ENCODE measurements around the gene SV2B. TPM values are rescaled to one million over a fixed set of nuclear protein-coding genes. Genes with fewer than 3 reads are reported as not detected.
A peak's percentile ranks its signal among the peaks of the same experiment; 100 is the strongest.

The SV2B gene
- total RNA-seq, 2 donors from 2014 or later = 0.17 to 1.1 TPM

DNA sequence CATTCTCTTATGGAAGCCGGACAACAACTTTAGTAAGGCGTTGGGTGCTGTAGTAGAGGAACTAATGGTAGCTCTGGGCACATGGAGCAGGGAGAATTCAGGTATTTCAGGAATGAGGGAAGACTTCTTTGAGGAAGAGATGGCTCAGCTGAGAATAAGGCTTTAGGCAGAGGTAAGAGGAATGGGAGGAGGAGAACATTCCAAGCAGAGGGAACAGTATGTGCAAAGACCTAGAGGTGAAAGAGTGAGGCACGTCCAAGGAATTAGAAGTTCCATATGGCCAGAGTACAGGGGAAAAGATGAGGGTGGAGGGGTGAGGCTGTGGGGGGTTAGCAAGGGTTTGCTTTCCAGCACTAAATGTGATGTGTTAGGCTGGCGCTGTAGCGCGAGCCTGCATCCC, 1.6 kb upstream of the SV2B start:
- Histone ChIP-seq H3K9ac (ENCODE audit: low read depth in 2 of 2, low read length in 2 of 2) (no peak overlapping the region), H3K27ac (no peak overlapping the region), H3K36me3 (no peaks in the 10 kb centered on the region), H3K9me3 (no peaks in the 10 kb centered on the region), H3K4me1 (peaks cover 9% of the 10 kb centered on the region), H3K4me3 (no peak overlapping the region), H3K27me3 (peaks cover 40% of the 10 kb centered on the region)
- no peak for TF ChIP-seq CTCF (IDR thresholded peaks at IDR 0.05)
- intact Hi-C loops (cut with DNase I) = no loop called here
- no peak for DNase-seq

DNA sequence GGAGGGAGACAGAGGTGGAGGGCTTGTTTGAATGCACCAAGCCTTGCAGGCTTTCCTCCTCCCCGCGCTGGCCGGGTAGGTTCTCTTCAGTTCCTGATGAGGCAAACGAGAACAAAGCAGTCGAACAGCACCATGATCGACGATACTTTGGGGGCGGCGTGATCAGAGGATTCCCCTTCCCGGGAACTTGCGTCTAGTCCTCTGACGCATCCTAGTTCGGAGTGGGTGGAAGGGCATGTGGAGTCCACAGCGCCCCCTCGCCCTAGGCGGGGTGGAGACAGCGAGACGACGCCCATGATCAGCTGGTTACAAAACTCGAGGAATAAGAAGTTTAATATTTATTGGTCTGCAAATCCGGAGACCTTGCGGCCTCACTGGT, 452 bp upstream of the SV2B start:
- Histone ChIP-seq H3K4me1 (peaks cover 9% of the 10 kb centered on the region), H3K9me3 (no peaks in the 10 kb centered on the region), H3K27ac (no peak overlapping the region), H3K27me3 (peaks cover 40% of the 10 kb centered on the region), H3K36me3 (no peaks in the 10 kb centered on the region), H3K9ac (ENCODE audit: low read depth in 2 of 2, low read length in 2 of 2) (no peak overlapping the region), H3K4me3 (peak overlapping the region; percentile 28)
- TF ChIP-seq CTCF (IDR thresholded peaks at IDR 0.05) = no peak
- intact Hi-C loops (cut with DNase I) = no loop called here
- DNase-seq = no peak

DNA sequence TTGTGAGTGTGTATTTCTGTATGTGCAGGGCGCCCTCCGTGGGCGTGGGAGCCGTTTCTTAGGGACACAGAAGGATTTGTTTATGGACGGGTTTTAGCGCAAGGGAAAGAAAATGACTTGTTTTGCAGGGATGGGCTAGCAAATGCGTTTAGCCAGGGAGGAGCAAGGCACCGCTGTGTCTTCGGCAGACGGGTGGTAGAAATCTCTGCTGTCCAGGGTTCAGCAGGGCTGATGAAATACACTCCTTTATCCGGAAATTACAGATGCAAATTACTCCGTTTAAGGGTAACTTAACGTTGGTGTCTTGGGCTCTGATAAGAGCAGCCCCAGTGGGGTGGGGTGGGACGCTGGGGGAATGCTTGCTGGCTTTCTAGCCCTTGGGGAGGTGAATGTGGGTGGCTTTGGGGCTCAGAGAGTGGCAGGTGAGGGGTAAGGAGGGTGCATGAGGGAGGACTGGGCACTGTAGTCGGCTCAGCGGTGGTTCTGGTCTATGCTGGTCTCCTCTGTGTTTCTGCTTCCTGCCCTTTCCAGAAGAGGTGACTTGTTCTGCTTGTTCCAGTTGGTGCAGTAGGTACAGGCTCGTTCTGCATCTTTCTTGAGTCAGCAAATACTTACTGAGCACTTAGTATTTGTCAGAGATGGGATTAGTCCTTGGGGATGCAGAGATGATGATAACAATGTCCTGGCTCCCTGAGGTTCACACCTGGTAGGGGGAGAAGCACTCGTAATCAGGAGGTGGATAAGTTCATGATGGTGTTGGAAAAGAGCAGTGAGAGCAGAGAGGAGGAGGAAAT, 954 bp downstream of the SV2B start:
- no peak for DNase-seq
- Histone ChIP-seq H3K4me3 (peak overlapping the region; percentile 28), H3K9ac (ENCODE audit: low read depth in 2 of 2, low read length in 2 of 2) (no peak overlapping the region), H3K27ac (no peak overlapping the region), H3K9me3 (no peaks in the 10 kb centered on the region), H3K4me1 (peaks cover 9% of the 10 kb centered on the region), H3K27me3 (peaks cover 40% of the 10 kb centered on the region), H3K36me3 (no peaks in the 10 kb centered on the region)
- no peak for TF ChIP-seq CTCF (IDR thresholded peaks at IDR 0.05)
- intact Hi-C loops (cut with DNase I) = no loop called here

GRCh38 chr15:91101608-91101920, 1.5 kb downstream of the SV2B start:
- no peak overlapping the region for H3K9ac ChIP-seq (ENCODE audit: low read depth in 2 of 2, low read length in 2 of 2)
- H3K4me1 ChIP-seq = peaks cover 9% of the 10 kb centered on the region
- H3K27ac ChIP-seq = no peak overlapping the region
- no peaks in the 10 kb centered on the region for H3K36me3 ChIP-seq
- TF ChIP-seq CTCF (IDR thresholded peaks at IDR 0.05) = no peak
- peaks cover 40% of the 10 kb centered on the region for H3K27me3 ChIP-seq
- no peak overlapping the region for H3K4me3 ChIP-seq
- intact Hi-C loops (cut with DNase I) = no loop called here
- H3K9me3 ChIP-seq = no peaks in the 10 kb centered on the region
- DNase-seq = no peak

DNA sequence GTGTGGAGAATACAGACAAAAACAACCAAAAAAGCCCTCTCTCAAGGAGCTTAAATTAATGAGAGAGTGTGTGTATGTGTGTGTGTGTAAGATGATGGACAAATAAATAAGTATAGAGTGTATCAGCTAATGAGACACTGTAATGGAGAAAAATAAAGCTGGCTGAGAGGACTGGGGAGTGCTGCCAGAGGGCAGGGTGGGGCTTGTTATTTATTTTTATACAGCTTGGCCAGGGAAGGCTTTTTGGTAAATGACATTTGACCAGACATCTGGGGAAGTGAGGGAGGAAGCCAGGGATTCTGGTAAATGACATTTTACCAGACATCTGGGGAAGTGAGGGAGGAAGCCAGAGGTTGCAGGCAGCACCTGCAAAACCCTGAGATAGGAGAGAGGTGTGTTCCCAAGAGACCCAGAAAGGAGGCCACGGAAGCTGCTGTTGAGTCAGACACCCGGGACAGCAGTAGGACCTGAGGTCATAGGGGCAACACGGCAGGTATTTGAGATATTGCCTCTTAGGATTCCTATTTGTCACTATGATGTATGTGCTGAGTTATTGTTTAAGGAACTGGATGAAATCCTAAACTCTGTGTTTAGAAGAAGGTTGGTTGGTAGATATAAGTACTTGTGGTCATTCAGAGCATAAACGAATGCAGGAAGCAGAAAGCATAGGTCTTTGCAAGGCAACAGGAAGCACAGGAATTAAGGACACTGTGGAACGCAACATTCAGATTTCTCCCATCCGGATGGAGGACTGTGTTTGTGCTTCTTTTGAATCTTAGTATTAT, 2.7 kb downstream of the SV2B start:
- intact Hi-C loops (cut with DNase I) = no loop called here
- peaks cover 40% of the 10 kb centered on the region for H3K27me3 ChIP-seq
- TF ChIP-seq CTCF (IDR thresholded peaks at IDR 0.05) = no peak

More for the DNA sequence above, 2.7 kb downstream of the SV2B start:
- Histone ChIP-seq H3K27ac (no peak overlapping the region), H3K36me3 (no peaks in the 10 kb centered on the region), H3K9me3 (no peaks in the 10 kb centered on the region), H3K4me1 (peaks cover 9% of the 10 kb centered on the region), H3K4me3 (no peak overlapping the region), H3K9ac (ENCODE audit: low read depth in 2 of 2, low read length in 2 of 2) (no peak overlapping the region)
- no peak for DNase-seq
